Type B pancreatic cell (in vitro differentiated cells): ENCODE results near the gene ITGB2. TPM values are rescaled to one million over a fixed set of nuclear protein-coding genes. Genes with fewer than 3 reads are reported as not detected.

Source experiments
- DNase-seq: peaks from one replicate; pipeline ENCODE4 v3.0.0; 2021; ENCODE audit warnings: mixed read lengths; ENCODE audit not compliant: unreplicated experiment; ENCODE audit errors: extremely low spot score
- H3K27ac Mint-ChIP-seq: 2 replicates; pipeline ENCODE4 v1.8.0; 2021; ENCODE audit warnings: mild to moderate bottlenecking, mixed read lengths
- H3K27me3 Mint-ChIP-seq: 2 replicates; pipeline ENCODE4 v1.8.0; 2021; ENCODE audit warnings: mixed read lengths
- H3K36me3 Mint-ChIP-seq: 2 replicates; pipeline ENCODE4 v1.8.0; 2021; ENCODE audit warnings: mixed read lengths
- H3K4me1 Mint-ChIP-seq: one replicate; pipeline ENCODE4 v1.8.0; 2021; ENCODE audit warnings: mixed read lengths; ENCODE audit not compliant: unreplicated experiment
- H3K4me3 Mint-ChIP-seq: 2 replicates; pipeline ENCODE4 v1.8.0; 2021; ENCODE audit warnings: mild to moderate bottlenecking, mixed read lengths
- H3K9me3 Mint-ChIP-seq: 2 replicates; pipeline ENCODE4 v1.8.0; 2021; ENCODE audit warnings: mixed read lengths
- total RNA-seq: library from RNA; stranded (reverse); gene quantifications from 2 replicates; pipeline ENCODE4 v1.2.1, GENCODE V29; 2021; ENCODE audit warnings: low replicate concordance
- TF ChIP-seq, protein P1 (sequence below): fragments of 200-600 bp; sonication (generic); conservative IDR thresholded peaks from 2 replicates; pipeline ENCODE4 v1.5.0; 2021; ENCODE audit warnings: antibody characterized with exemption, mild to moderate bottlenecking

The ITGB2 gene
- total RNA-seq, 1 donor from 2014 or later = 0.80 TPM

DNA sequence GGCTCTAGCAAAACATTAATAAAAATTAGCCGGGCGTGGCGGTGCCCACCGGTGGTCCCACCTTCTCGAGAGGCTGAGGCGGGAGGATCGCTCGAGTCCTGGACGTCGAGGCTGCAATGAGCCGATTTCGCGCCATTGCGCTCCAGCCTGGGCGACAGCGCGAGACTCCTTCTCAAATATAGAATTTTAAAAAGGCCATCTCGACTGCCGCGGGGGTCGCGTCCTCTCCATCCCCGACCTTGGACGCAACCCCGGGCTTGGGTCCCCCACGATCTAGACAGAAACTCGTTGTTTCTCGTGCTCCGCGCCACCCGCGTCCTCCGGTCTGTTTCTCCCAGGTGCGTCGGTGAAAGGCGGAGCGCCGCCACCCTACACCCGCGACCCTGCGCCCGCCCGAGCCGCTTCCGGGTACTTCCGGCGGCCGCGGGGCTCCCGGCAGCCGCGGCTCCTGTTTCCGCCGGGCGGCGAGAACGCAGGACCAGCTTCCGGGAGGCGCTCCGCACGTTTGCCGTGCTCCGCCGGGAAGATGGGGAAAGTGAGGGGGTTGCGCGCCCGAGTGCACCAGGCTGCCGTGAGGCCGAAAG, 18.9 kb upstream of the ITGB2 start, which contains the start of gene SLX9:
Gene SLX9, plus strand, starts transcription at position 498 of the 584 bp plus-strand sequence. Its CDS starts 29 bp downstream, at position 527.
- H3K36me3 Mint-ChIP-seq = peaks cover 3% of the 10 kb centered on the region
- H3K4me3 Mint-ChIP-seq = peak within 1 kb of the TSS; percentile 91
- peak; percentile 87 for DNase-seq
- H3K9me3 Mint-ChIP-seq = no peaks in the 10 kb centered on the region
- peaks cover 6% of the 10 kb centered on the region for H3K27me3 Mint-ChIP-seq
- H3K27ac Mint-ChIP-seq = peak within 1 kb of the TSS; percentile 77
- H3K4me1 Mint-ChIP-seq = peaks cover 24% of the 10 kb centered on the region
- TF ChIP-seq, protein P1, sequence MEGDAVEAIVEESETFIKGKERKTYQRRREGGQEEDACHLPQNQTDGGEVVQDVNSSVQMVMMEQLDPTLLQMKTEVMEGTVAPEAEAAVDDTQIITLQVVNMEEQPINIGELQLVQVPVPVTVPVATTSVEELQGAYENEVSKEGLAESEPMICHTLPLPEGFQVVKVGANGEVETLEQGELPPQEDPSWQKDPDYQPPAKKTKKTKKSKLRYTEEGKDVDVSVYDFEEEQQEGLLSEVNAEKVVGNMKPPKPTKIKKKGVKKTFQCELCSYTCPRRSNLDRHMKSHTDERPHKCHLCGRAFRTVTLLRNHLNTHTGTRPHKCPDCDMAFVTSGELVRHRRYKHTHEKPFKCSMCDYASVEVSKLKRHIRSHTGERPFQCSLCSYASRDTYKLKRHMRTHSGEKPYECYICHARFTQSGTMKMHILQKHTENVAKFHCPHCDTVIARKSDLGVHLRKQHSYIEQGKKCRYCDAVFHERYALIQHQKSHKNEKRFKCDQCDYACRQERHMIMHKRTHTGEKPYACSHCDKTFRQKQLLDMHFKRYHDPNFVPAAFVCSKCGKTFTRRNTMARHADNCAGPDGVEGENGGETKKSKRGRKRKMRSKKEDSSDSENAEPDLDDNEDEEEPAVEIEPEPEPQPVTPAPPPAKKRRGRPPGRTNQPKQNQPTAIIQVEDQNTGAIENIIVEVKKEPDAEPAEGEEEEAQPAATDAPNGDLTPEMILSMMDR = no peak

DNA sequence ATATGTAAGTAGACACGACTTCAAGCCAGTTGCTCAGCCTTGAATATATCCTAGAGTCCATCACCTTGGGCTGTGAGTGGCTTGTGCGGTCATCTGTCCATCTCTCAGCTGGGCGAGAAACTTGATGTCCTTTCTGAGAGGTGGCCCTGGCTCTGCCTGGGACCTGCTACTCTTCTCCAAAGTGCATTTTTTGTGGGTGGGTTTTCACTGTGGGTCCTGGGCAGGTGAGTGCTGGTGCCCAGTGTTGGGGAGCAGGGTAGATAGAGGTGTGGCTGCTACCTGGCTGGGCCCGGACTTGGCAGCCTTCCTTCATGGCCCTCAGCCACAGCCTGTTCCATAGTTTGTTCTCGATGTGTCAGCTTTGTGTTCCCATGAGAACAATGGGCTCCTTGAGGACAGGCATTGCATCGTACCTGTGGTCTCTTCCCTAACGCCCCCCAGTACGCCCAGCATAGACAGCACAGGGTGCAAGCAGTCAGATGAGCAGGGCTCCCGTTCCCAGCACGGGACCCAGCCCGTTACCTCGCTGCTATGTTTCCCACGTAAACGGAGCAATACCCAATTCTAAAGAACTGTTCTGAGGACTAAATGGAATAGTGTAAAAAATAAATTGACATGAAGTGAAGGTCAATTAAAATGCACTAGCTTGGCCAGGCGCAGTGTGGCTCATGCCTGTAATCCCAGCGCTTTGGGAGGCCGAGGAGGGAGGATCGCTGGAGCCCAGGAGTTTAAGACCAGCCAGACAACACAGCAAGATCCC, 18.3 kb upstream of the ITGB2 start:
- Mint-ChIP-seq H3K9me3 (no peaks in the 10 kb centered on the region), H3K4me1 (peaks cover 24% of the 10 kb centered on the region), H3K4me3 (peak overlapping the region; percentile 89), H3K27ac (peak overlapping the region; percentile 77), H3K27me3 (peaks cover 13% of the 10 kb centered on the region), H3K36me3 (peaks cover 3% of the 10 kb centered on the region)
- no peak for DNase-seq
- TF ChIP-seq, protein P1 = no peak

DNA sequence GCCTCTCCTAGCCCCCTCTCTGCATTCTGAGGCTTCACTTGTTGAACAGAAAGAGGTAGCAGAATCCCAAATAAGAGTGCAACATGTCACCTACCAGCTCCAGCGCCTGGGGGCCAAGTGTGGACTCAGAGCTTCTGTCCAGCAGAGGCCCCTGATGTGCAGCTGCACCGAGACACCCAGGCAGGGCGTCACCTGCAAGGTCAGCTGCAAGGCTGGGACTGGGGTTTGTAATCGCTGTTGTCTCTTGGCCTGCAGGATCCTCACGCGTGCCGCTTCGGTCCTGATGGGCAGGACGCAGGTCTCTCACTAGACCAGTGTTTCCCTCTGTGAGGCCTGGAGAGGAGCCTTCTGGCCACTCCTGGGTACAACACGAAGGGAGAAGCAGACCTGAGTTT, 14.8 kb upstream of the ITGB2 start:
- DNase-seq = no peak
- Mint-ChIP-seq H3K4me1 (peaks cover 8% of the 10 kb centered on the region), H3K36me3 (peaks cover 3% of the 10 kb centered on the region), H3K4me3 (no peak overlapping the region), H3K9me3 (no peaks in the 10 kb centered on the region), H3K27me3 (peaks cover 38% of the 10 kb centered on the region), H3K27ac (no peak overlapping the region)
- TF ChIP-seq, protein P1 = no peak

DNA sequence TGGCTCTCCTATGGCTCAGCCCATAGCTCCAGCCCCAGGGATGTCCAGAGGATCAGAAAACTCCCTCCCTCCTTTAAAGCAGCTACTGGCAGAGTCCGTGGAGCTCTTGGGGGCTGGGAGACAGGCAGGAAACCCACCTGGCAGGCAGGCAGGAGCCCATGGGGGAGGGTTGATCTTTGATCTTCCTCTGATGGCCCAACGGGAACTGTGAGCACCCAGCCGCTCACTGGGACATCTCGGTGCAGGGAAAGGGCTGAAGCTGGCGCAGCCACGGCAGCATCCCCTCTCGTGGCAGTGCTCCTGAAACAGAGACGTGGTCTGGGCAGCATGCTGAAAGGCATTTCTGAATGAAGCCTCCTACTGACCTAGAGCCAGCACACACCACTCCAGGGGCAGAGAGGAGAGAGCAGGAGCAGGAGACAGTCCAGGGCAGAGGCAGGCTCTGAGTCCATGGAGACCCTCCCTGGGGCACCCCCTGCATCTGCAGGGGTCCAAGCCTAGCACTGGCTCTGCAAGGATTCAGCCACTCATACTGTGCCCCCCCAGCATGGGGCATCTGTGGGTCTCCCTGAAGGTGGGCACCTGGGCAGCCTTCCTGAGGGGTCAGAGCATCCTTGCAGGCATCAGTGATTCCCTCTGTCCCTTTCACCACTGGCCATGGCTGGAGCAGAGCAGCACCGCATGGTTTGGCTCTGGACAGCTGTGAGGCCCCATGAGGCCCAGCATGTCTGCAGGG, 14.3 kb upstream of the ITGB2 start:
- no peak overlapping the region for H3K4me3 Mint-ChIP-seq
- H3K27me3 Mint-ChIP-seq = peaks cover 43% of the 10 kb centered on the region
- DNase-seq = no peak
- TF ChIP-seq, protein P1 = no peak
- H3K36me3 Mint-ChIP-seq = peaks cover 3% of the 10 kb centered on the region
- H3K9me3 Mint-ChIP-seq = no peaks in the 10 kb centered on the region
- H3K27ac Mint-ChIP-seq = no peak overlapping the region
- H3K4me1 Mint-ChIP-seq = peaks cover 7% of the 10 kb centered on the region

DNA sequence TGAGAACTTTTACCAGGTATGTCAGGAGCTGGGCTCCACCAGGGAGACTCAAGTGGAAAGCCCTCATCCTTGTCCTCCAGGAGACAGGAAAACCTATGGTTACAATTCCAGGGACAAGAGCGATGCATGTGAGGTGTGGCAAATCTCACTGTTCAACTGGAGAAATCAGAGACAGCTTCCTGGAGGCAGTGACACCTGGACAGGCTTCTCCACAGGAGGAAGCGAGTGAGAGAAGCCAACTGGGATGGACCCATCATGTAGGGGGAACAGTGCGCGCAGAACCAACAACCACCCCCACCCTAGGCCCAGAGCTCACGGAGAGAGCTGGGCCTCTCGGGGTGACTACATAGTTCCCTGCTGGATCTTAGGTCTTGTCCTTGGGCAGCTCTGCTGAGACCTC, 13.6 kb upstream of the ITGB2 start:
- Mint-ChIP-seq H3K27ac (no peak overlapping the region), H3K9me3 (no peaks in the 10 kb centered on the region), H3K36me3 (peaks cover 3% of the 10 kb centered on the region), H3K4me3 (no peak overlapping the region), H3K27me3 (peaks cover 50% of the 10 kb centered on the region), H3K4me1 (peaks cover 7% of the 10 kb centered on the region)
- TF ChIP-seq, protein P1 = no peak
- no peak for DNase-seq
